NCI-H1105 treated with DMSO at 0.1 percent for 48 hours (cell line): Measurements from ENCODE around the gene CMSS1.
"Not testable (repeated sequence)": the region's sequence is repeated elsewhere in the genome, so short reads cannot be mapped to it uniquely, and the experiment has no call there.

ENCODE experiments used
- DNase-seq: peaks from one replicate; lab custom pipeline; 2025; lab: John Stamatoyannopoulos, UW

The CMSS1 gene

DNA sequence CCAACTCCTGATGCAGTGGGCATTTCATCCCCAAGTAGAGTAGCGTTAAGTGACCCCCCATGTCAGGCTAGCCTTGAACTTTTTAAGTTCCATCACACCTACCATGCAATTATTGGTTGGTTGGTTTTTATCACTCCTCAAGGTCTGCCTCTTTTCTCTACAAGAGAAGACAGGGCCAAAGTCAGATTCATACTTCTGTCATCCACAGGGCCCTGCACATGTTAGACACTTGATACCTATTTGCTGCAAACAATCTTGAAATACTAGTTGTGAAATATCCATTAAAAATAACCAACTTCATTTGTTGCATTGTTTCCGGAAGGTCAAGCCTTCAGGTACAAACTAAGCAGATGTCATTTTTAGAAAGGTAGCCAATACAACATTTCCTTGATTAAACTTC, 1.2 kb downstream of the CMSS1 start:
- no peak for DNase-seq

GRCh38 chr3:99823723-99824711, 6.4 kb downstream of the CMSS1 start:
- DNase-seq, result no peak

DNA sequence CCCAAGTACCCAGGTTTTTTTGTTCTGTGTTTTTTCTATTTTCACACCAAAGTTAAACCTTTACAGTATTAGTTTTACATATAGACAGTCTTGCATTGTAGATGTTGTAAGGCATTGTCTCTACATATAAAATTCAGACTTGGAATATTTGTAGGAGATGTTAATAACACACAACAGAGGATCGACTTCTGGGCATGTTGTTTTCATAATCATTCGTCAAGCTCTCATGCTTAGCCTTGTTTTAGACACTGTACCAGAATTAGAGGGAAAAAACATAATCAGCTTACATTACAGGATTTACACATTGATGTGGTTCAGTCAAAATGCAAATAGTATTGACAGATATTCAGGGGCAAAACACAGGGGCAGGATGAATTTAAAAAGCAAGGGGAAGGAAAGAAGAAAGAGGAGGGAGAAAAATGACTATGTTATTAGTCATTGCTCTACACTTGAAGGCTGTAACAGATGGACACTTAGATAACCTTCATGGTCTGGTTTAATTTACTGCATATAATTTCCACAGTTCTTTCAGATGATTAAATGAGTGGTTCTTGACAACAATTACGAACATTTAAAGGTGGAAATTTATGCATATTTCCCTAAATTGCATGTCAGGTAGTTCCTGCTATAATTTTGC, 7.5 kb downstream of the CMSS1 start:
- DNase-seq, result no peak

GRCh38 chr3:99829844-99830243, 12.2 kb downstream of the CMSS1 start:
- no peak for DNase-seq

GRCh38 chr3:99833617-99834205, 16.0 kb downstream of the CMSS1 start:
- no peak for DNase-seq

DNA sequence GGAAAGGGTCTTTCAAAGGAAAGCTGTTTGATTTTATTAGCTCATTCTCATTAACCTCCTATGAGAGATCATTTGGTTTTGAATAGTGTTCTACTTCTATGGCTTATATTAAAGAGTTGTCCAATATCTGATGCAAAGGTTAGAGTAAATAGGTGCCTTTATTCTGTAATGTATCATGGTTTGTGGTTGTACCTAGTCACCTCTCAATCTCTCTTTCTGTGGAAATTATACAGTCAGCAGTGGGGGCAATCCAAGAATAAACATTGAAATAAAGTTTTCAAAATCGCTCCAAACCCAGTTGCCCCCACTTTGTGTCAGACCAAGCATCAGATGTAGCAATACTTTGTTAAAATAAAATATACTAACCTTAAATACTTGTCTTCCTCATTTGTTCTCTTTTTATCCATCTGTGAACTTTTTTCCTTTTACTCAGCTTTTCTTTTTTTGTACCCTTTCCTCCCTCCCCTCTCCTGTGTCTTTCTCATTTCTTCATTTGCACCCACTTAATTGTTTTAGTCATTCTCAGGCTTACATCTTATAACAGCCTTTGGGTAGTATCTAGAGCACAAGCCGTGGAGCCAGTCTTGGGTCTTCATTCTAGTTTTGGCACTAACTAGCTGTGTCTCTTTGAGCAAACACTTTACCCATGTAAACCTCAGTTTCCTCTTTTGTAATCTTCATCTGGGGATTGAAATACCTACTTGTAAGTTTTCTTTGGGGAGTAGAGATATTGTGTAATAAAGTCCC, 16.7 kb downstream of the CMSS1 start:
- no peak for DNase-seq

DNA sequence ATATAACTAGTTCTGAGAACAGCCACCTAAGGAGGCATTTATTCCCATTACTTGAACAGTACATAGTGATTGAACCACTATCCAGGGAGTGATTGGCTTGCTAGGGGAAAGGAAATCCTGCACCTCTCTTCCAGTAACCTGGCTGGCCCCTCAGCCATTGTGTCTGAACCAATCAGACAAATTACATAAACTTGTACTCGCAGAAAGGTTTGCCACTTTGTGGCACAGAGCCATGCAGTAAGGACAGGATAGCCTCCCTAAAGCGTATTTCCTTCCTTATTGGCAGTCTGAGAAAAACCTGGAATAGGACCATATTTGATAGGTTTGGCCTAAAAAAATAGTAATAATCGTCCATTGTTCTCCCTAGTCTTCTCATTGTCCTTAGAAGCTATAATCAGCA, 19.0 kb downstream of the CMSS1 start:
- DNase-seq, result no peak

DNA sequence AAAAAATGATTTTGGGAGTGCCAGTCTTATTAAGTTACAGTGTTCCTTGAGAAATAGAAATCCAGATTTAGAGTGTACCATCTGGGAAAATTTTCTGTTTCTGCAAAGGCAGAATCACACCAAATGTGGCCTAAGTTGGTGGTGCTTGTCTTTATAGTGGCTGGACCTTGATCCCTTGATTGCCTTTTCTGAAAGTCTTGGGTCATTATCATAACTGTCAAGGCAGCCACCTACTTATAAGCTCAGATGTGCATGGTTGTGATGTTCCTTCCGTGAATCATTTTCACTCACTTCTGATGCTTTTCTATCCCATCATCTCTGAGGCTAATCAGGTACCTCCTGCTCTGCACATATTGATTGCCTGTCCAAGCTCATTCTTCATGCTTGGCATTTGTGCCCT, 20.1 kb downstream of the CMSS1 start:
- no peak for DNase-seq

- no peak for DNase-seq
Observed at GRCh38 chr3:99838755-99839154, 21.1 kb downstream of the CMSS1 start.

DNA sequence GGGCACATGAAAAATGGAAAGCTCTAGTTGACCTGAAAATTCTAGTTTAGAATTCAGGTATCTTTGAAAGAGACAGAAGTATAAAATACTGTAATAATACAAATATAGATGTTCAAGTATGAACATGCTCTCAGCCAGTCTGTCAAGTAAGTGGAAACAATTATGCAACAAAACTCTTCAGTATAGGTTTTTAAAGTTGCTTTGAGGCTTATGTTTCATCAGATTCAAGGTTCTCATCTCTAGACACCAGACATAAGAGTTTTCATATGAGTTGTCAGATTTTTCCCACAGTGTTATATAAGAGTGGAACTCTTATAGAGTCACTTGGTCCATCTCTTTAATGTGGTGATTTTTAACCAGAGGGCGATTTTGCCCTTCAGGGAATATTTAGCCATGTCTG, 22.0 kb downstream of the CMSS1 start:
- DNase-seq, result no peak

DNA sequence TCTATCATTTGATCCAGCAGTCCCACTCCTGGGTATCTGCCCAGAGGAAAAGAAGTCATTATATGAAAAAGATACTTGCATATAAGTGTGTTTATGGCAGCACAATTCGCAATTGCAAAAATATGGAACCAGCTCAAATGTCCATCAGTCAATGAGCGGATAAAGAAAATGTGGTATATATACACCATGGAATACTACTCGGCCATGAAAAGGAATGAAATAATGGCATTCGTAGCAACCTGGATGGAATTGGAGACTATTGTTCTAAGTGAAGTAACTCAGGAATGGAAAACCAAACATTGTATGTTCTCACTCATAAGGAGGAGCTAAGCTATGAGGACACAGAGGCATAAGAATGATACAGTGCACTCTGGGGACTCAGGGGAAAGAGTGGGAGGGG, 24.3 kb downstream of the CMSS1 start:
- DNase-seq, result not testable (repeated sequence)

- peak; percentile 58 for DNase-seq
Observed at GRCh38 chr3:99842826-99843589, 25.3 kb downstream of the CMSS1 start.

- DNase-seq, result no peak
Observed at GRCh38 chr3:99843590-99844258, 26.1 kb downstream of the CMSS1 start.

- no peak for DNase-seq
Observed at GRCh38 chr3:99845331-99845730, 27.7 kb downstream of the CMSS1 start.

GRCh38 chr3:99845999-99846398, 28.3 kb downstream of the CMSS1 start:
- DNase-seq, result no peak

DNA sequence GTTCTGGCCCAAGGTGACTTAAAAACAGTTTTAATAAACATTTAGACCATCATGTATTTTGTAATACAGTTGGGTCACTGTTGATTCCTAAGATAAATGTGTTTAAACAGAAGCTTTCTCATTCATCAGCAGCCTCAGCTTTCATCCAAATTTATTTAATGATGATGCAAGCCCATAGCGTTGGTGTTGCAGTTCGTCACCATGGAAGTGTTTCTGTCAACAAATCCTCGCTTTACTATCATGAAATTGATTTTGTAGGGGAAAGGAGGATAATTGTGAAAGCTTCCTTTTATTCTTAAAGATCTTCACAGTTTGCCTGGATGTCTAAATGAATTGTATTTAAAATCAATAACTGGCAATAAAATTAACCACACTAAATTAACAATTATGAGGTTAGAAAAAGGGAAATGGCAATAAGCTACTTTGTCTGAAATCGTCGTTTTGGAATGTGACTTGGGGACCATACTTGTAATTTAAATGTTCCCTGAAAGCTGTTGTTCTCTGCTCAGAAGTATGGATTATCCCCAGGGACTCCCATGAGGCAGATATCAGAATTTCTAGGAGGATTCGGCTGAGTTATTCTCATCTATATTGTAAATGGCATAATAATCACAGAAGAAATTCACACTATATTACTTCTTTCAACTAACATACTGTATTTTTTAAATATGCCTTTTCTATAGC, 29.0 kb downstream of the CMSS1 start:
- no peak for DNase-seq

- no peak for DNase-seq
Observed at GRCh38 chr3:99848433-99848832, 30.8 kb downstream of the CMSS1 start.

GRCh38 chr3:99850608-99851007, 32.9 kb downstream of the CMSS1 start:
- no peak for DNase-seq

GRCh38 chr3:99851955-99852354, 34.3 kb downstream of the CMSS1 start:
- no peak for DNase-seq

DNA sequence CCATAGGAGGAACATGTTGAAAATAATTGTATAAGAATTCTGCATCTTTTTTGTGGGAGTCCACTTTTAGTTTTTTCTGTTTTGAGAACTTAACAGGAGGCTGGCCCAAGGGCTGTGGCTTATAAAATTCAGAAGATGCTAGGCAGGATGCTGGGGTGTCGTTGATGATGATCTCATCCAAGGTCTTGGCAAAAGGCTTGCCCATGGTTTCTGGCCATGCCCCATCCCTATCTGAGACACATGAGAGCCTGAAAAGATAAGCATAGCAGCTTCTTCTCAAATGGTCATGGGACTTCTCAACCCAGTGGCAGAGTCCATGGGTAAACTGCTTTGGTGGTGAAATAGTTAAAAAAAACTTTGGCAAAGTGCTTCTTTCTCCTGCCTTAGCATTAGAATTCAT, 35.2 kb downstream of the CMSS1 start:
- DNase-seq, result no peak
